GM13977 (cell line): ENCODE data around the gene LAMB3.
A peak's percentile ranks its signal among the peaks of the same experiment; 100 is the strongest.

Experiments used
- DNase-seq: peaks from one replicate; pipeline ENCODE4 v3.0.0; 2012; ENCODE audit warnings: low spot score
- CTCF ChIP-seq: IDR thresholded peaks from 2 replicates; pipeline ENCODE4 v1.5.1; 2012; ENCODE audit warnings: mild to moderate bottlenecking, control low read depth; ENCODE audit not compliant: insufficient read depth; ENCODE audit errors: extremely low read depth, missing control alignments
- in situ Hi-C: fragments of 300-500 bp; cut with MboI; formaldehyde crosslinking; loops from one replicate; pipeline ENCODE4 v1.12.0; 2022; ENCODE audit warnings: low sequenced_read_pairs, low pct_unique_long_range_greater_than_20kb, mixed read lengths, inconsistent platforms; ENCODE audit not compliant: unreplicated experiment

The LAMB3 gene

DNA sequence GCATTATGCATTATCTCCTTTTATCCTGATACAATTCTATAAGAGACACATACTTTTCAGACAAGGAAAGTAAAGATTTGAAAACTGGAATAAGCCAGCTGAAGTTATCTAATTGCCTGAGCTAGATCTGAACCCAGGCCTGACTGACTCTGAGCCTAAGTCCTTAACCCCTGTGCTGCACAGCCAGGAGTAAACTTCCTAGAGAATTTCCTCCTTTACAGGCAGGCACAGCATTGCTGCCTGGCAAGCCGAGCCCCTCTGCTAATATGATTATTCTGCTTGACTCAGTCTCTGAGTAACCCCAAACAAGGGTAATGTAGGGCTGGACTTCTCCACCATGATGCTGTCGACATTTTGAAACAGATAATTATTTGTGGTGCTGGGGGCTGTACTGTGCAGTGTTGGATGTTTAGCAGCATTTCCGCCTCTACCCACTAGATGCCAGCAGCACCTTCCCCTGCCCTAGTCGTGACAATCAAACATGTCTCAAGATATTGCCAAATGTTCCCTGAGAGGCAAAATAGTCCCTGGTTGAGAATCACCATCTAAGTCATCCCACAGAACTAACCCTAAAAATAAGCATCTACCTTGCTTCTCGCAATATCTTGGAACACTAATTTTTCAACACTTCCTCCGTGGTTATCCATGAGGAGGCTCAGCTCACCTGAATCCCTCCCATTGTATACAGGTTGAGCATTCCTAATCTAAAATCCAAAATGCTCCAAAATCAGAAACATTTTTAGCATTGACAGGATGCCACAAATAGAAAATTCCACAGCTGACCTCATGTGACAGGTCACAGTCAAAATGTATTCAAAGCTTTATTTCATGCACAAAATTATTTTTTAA lies 50.2 kb downstream of the LAMB3 start:
- in situ Hi-C loops = no loop called here
- DNase-seq = no peak
- peak; percentile 58 for TF ChIP-seq CTCF

DNA sequence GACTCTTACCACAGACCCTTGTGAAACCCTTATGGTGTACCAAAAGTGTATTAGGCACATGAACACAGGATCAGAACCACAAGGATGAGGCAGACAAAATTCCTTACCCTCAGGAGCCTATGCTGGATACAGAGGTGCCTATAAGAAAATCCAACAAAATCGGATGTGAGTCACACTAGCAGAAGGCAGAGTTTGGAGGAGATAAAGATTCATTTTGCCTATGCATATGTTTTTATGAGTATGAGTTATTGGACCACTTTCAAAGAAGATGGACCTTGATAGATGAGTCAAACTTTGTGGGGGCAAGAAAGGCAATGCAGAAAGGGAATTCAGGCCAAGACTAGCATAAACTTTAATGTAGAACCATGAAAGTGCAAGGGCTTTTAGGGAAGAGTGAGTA lies 51.7 kb downstream of the LAMB3 start:
- TF ChIP-seq CTCF = no peak
- DNase-seq = no peak
- in situ Hi-C loops = no loop called here

DNA sequence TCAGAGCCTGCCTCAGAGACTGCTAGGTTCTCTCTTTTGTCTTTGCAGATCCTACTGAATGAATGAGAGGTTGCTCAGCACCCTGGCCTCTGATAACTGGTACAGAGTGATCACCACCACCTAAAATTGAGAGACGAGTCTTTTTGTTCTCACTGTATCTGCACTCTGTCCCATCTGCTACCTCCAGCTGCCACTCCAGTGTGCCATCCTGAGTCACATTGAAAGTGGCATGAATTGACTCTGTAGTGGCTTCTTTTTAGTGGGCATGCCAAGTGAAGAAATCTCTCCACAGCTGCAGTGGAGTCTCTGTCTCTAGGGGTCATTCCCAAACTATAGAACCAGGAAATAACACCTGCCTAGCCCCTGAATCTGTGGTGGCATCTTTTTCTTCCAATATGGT lies 54.0 kb downstream of the LAMB3 start:
- in situ Hi-C loops = no loop called here
- TF ChIP-seq CTCF = no peak
- no peak for DNase-seq

DNA sequence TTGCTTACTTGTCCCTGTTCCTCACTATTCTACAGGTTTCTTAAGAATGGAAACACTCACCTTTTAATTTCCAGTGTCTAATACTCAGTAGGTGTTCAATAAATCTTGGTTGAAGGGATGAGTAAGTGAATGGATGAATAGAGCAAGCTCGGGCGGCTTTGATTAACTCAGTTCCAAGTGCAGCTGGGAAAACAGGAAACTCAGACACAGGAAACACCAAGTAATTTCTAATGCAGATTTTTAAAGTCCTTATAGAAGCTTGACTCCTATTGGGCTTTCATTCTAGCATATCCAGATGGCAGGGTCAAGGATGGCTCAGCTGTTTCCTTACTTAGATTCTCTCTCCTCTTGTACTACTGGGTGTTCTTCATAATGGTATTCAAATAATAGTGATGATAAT lies 54.7 kb downstream of the LAMB3 start:
- no peak for TF ChIP-seq CTCF
- in situ Hi-C loops = no loop called here
- no peak for DNase-seq

- in situ Hi-C loops = no loop called here
- TF ChIP-seq CTCF = no peak
- no peak for DNase-seq
Measured at GRCh38 chr1:209595599-209596285, 56.5 kb downstream of the LAMB3 start.

- in situ Hi-C loops = no loop called here
- no peak for TF ChIP-seq CTCF
- DNase-seq = no peak
Measured at GRCh38 chr1:209595028-209595427, 57.2 kb downstream of the LAMB3 start.
